Posterior vena cava (tissue), 2 donors: ENCODE results near the gene SRA1. TPM values are rescaled to one million over a fixed set of nuclear protein-coding genes. Genes with fewer than 3 reads are reported as not detected.
A peak's percentile ranks its signal among the peaks of the same experiment; 100 is the strongest.

Experiments used
- DNase-seq: peaks from one replicate; pipeline ENCODE4 v3.0.0-alpha.2; 2020; ENCODE audit warnings: low spot score
- intact Hi-C, 2 donors: fragments of 100-400 bp; cut with DNase I; formaldehyde crosslinking; loops; one replicate each; pipeline versions ENCODE4 v1.14.1 to v1.14.2; 2022 to 2023
- total RNA-seq, 2 donors: library from RNA; stranded (reverse); fragmentation: NEBNext Ultra II Directional; extraction: Animal tissue kit (Norgen Biotek cat#: 25700); gene quantifications; one replicate each; pipeline ENCODE4 v1.2.1, GENCODE V29; 2021
- donor health status: DM: yes; HTN: yes; CAD: no.
- donor health status: DM: yes; HTN: yes; CAD: no.

SRA1 gene
- total RNA-seq, 2 donors from 2014 or later, result 27.9 to 28.0 TPM

GRCh38 chr5:140574165-140574564 lies 16.9 kb upstream of the SRA1 start:
- intact Hi-C loops, result no loop called here
- DNase-seq, result no peak

GRCh38 chr5:140573683-140574082 lies 16.4 kb upstream of the SRA1 start:
- intact Hi-C loops, result no loop called here
- DNase-seq, result no peak

GRCh38 chr5:140571105-140571504 lies 13.8 kb upstream of the SRA1 start:
- intact Hi-C loops, result no loop called here
- peak; percentile 80 for DNase-seq

- DNase-seq, result no peak
- intact Hi-C loops, result no loop called here
These were observed 13.2 kb upstream of the SRA1 start for GRCh38 chr5:140570488-140570887.

- peak; percentile 70 for DNase-seq
- intact Hi-C loops, result no loop called here
These were observed 12.8 kb upstream of the SRA1 start for GRCh38 chr5:140570058-140570457.

- intact Hi-C loops, result loop anchor here in 1 of 2 donors (10.0 kb wide), 1 partner anchor 66 kb away; the partner anchor contains the start of genes CD14 and TMCO6
- peak; percentile 64 for DNase-seq
These were observed 11.9 kb upstream of the SRA1 start for GRCh38 chr5:140569197-140569596.

- intact Hi-C loops, result loop anchor here in 1 of 2 donors (10.0 kb wide), 1 partner anchor 66 kb away; the partner anchor contains the start of genes CD14 and TMCO6
These were observed 11.3 kb upstream of the SRA1 start for GRCh38 chr5:140568443-140569063.

GRCh38 chr5:140567871-140568270 lies 10.6 kb upstream of the SRA1 start:
- no peak for DNase-seq
- intact Hi-C loops, result loop anchor here in 1 of 2 donors (10.0 kb wide), 1 partner anchor 67 kb away; the partner anchor contains the start of genes CD14 and TMCO6

More at GRCh38 chr5:140568443-140569063, 11.3 kb upstream of the SRA1 start:
- no peak for DNase-seq

GRCh38 chr5:140567136-140567818 lies 10.0 kb upstream of the SRA1 start:
- intact Hi-C loops, result loop anchor here in 1 of 2 donors (10.0 kb wide), 1 partner anchor 68 kb away; the partner anchor contains the start of genes CD14 and TMCO6
- DNase-seq, result peak; percentile 67

- peak; percentile 35 for DNase-seq
- intact Hi-C loops, result loop anchor here in 1 of 2 donors (10.0 kb wide), 1 partner anchor 68 kb away; the partner anchor contains the start of genes CD14 and TMCO6
These were observed 9.4 kb upstream of the SRA1 start for GRCh38 chr5:140566665-140567064.

GRCh38 chr5:140565780-140566095 lies 8.5 kb upstream of the SRA1 start:
- DNase-seq, result peak; percentile 58
- intact Hi-C loops, result loop anchor here in 1 of 2 donors (10.0 kb wide), 1 partner anchor 69 kb away; the partner anchor contains the start of genes CD14 and TMCO6

GRCh38 chr5:140565024-140565779 lies 7.9 kb upstream of the SRA1 start:
- no peak for DNase-seq
- intact Hi-C loops, result loop anchor here in 1 of 2 donors (10.0 kb wide), 1 partner anchor 70 kb away; the partner anchor contains the start of genes CD14 and TMCO6

GRCh38 chr5:140564196-140565023 lies 7.1 kb upstream of the SRA1 start, which contains the start of the genes APBB3 and SLC35A4:
APBB3 (minus strand) TSS chr5:140564598; CDS start chr5:140564245, 353 bp downstream.
SLC35A4 (plus strand) TSS chr5:140564828; CDS start chr5:140567170, 2,342 bp downstream.
- DNase-seq, result peak; percentile 99
- intact Hi-C loops, result loop anchor here (5.0 to 10.0 kb wide), 2 partner anchors 70 to 73 kb away; partner anchors contain the start of genes TMCO6 (in 2 of the 2) and CD14 (in 1 of the 2)

GRCh38 chr5:140563596-140563995 lies 6.3 kb upstream of the SRA1 start:
- DNase-seq, result peak; percentile 79
- intact Hi-C loops, result loop anchor here (5.0 to 10.0 kb wide), 2 partner anchors 71 to 74 kb away; partner anchors contain the start of genes TMCO6 (in 2 of the 2) and CD14 (in 1 of the 2)

GRCh38 chr5:140561753-140562523 lies 4.7 kb upstream of the SRA1 start:
- DNase-seq, result peak; percentile 52
- intact Hi-C loops, result loop anchor here (5.0 to 10.0 kb wide), 2 partner anchors 73 to 75 kb away; partner anchors contain the start of genes TMCO6 (in 2 of the 2) and CD14 (in 1 of the 2)

- DNase-seq, result no peak
- intact Hi-C loops, result loop anchor here (5.0 to 10.0 kb wide), 2 partner anchors 75 to 77 kb away; partner anchors contain the start of genes TMCO6 (in 2 of the 2) and CD14 (in 1 of the 2)
These were observed 3.0 kb upstream of the SRA1 start for GRCh38 chr5:140560227-140560626.

- DNase-seq, result peak; percentile 58
- intact Hi-C loops, result no loop called here
These were observed 1.3 kb upstream of the SRA1 start for GRCh38 chr5:140558542-140558941.
